WERI-Rb-1 (cell line): ENCODE measurements around the gene CITED2.

Experiments used
- DNase-seq: peaks from one replicate; pipeline ENCODE4 v3.0.0-alpha.2; 2020
- H3K27ac ChIP-seq: fragments of 250-450 bp; sonication (Bioruptor Pico); 2 replicates; pipeline ENCODE4 v1.5.1; 2020; ENCODE audit warnings: mild to moderate bottlenecking, moderate library complexity
- H3K27me3 ChIP-seq: fragments of 250-450 bp; sonication (Bioruptor Pico); 2 replicates; pipeline ENCODE4 v1.5.1; 2021; ENCODE audit warnings: mild to moderate bottlenecking, low read depth, moderate library complexity; ENCODE audit not compliant: insufficient read depth, severe bottlenecking
- H3K36me3 ChIP-seq: fragments of 250-450 bp; sonication (Bioruptor Pico); 2 replicates; pipeline ENCODE4 v1.5.1; 2020; ENCODE audit warnings: mild to moderate bottlenecking, moderate library complexity
- H3K4me3 ChIP-seq: 2 replicates; pipeline ENCODE4 v1.5.1; 2011; ENCODE audit warnings: low read depth, mild to moderate bottlenecking, control low read depth, low read length
- H3K9me3 ChIP-seq: fragments of 250-450 bp; sonication (Bioruptor Pico); 2 replicates; pipeline ENCODE4 v1.5.1; 2021; ENCODE audit warnings: mild to moderate bottlenecking, moderate library complexity; ENCODE audit not compliant: severe bottlenecking
- CTCF ChIP-seq: IDR thresholded peaks from 2 replicates; pipeline ENCODE4 v1.5.1; 2011; ENCODE audit warnings: low read depth, mild to moderate bottlenecking, control low read depth, inconsistent platforms, low read length

Gene CITED2

GRCh38 chr6:139325125-139325524, 49.3 kb downstream of the CITED2 start:
- Histone ChIP-seq H3K27me3 (no peaks in the 10 kb centered on the region), H3K9me3 (no peaks in the 10 kb centered on the region), H3K27ac (no peak overlapping the region), H3K4me3 (no peak overlapping the region), H3K36me3 (no peaks in the 10 kb centered on the region)
- DNase-seq = no peak
- TF ChIP-seq CTCF = no peak

- no peak for TF ChIP-seq CTCF
- Histone ChIP-seq H3K27me3 (no peaks in the 10 kb centered on the region), H3K4me3 (no peak overlapping the region), H3K36me3 (no peaks in the 10 kb centered on the region), H3K27ac (no peak overlapping the region), H3K9me3 (no peaks in the 10 kb centered on the region)
- DNase-seq = no peak
These were observed 50.2 kb downstream of the CITED2 start for GRCh38 chr6:139324301-139324555.

GRCh38 chr6:139323511-139324300, 50.7 kb downstream of the CITED2 start:
- no peak for DNase-seq
- Histone ChIP-seq H3K27me3 (no peaks in the 10 kb centered on the region), H3K9me3 (no peaks in the 10 kb centered on the region), H3K27ac (no peak overlapping the region), H3K4me3 (no peak overlapping the region), H3K36me3 (no peaks in the 10 kb centered on the region)
- no peak for TF ChIP-seq CTCF
